NCI-H460 (cell line): ENCODE data around the gene GDPD4. TPM values are rescaled to one million over a fixed set of nuclear protein-coding genes. Genes with fewer than 3 reads are reported as not detected.

Source experiments
- DNase-seq: peaks from one replicate; pipeline ENCODE4 v3.0.0-alpha.2; 2016; ENCODE audit warnings: low read depth; ENCODE audit errors: extremely low read depth
- total RNA-seq: library from RNA; depleted of rRNA; stranded (reverse); fragments of >200 nt; shearing (Covaris generic); gene quantifications from 2 replicates; pipeline ENCODE4 v1.2.3, GENCODE V29; 2014

The GDPD4 gene
- total RNA-seq, 1 experiment from 2014 or later = not detected

DNA sequence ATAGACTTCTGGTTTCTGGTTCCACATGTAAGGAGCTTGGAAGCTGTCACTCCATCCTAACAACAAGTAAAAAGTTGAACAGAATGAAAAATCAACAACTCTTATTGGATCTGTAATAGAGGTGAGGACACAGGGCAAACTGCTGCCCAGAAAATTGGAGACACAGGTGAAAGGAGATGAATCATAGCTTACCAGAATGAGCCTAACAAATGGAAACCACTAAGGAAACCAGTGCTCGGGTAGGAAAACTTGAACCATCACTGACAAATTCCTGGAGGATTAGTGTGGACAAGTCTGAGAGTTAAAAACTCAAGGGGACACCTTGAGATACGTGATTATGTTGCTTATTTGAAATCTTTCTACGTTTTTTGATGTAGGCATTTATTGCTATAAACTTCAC lies 52.1 kb downstream of the GDPD4 start:
- no peak for DNase-seq

DNA sequence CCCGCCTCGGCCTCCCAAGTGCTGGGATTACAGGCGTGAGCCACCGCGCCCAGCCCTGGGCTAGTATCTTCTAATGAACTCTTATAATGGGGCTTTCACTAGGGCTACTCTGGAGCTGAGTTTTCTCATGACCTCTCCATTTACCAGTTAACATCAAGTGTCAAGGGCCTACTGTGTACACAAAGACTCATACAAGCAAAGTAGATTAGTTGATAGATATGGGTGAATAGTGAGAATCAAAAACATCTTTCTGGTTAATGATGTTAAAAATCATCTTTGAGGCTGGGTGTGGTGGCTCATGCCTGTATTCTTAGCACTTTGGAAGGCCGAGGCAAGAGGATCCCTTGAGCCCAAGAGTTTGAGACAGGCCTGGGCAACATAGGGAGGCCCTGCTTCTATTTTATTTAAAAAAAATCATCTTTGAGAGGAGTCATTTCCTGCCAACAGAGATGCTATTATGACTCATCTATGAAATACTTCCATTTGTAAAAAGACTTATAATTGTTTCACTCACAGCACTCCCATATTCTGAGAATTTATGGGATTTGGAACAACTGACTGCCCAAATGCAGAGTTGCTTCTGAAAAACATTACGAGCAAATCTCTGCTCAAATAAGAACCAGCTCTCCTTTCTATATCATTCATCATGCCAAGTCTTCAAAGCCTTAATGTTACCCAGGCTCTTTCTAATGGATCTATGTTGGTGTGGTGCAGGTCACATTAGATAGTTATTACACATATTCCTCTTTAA lies 57.0 kb downstream of the GDPD4 start:
- no peak for DNase-seq

DNA sequence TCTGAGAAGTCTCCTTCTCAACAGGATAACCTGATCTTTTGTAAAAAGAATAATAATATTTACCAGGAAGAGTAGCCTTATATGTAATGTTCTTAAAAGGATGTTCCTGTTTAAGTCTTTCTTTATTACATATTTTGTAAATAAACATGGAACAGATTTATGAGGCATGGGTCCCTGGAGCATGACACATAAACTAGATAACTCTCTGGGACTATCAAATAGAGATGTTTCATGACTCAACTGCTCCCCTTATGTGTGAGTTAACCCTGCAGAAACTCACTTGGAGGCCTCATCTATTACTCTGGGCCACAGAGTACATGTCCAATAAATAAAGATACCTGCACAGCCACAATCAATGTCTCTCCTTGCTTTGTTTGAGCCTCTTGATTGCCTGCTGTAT lies 64.6 kb downstream of the GDPD4 start:
- no peak for DNase-seq

DNA sequence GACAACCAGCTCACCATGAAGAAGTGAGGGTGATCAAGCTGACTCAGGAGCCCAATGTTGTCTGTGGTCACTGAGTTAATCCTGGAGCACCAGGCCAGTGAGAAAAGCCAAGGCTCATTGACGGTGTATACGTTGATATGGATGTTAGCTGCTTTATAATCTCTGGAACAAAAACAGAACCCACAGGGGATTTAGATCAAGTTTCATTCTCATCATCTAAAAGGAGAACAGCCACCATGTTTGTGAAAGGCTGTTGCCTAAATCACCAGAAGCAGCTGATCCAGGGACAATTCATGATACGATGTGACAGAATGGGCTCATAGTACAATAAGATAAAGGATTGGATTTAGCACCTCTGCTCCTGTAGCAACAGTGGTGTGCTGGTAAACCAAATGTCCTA lies 68.5 kb downstream of the GDPD4 start:
- DNase-seq = no peak

DNA sequence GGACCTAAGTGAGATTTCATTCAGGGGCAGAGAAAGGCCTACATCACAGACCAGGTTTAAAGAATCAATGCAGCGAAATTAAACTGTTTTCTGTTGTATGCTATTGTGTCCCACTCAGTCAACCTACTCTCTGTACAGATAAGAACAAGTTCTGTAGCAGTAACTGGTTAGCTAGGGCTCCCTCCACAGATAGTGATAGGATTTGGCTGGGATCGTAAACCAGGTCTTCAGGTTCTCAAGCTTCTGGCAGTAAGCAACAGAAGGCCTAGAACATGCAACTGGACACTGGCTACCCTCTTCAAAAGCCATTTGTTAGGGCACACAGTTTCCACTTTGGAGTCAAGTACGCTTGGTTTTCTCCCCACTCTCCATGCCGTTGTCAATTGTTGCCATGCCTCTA lies 69.2 kb downstream of the GDPD4 start:
- DNase-seq = no peak

DNA sequence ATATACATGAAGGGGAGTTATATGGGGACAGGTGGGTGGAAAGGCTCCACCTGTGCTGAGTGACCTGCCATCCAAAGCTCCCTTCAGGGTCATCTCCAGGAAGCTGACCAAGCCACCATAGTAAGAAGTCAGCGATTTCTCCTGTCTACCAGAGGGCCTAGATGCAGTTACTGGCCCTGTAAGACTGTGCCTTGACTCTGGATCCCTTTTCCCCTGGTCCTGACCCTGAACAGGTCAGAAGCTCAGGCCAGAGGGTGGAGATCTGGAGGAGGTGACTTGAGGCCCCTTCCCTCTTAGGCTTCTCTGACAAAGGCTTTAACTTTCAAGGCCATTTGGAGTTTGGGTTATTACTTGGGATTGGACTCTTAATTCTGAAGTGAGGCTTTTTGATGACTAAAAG lies 69.7 kb downstream of the GDPD4 start:
- no peak for DNase-seq

DNA sequence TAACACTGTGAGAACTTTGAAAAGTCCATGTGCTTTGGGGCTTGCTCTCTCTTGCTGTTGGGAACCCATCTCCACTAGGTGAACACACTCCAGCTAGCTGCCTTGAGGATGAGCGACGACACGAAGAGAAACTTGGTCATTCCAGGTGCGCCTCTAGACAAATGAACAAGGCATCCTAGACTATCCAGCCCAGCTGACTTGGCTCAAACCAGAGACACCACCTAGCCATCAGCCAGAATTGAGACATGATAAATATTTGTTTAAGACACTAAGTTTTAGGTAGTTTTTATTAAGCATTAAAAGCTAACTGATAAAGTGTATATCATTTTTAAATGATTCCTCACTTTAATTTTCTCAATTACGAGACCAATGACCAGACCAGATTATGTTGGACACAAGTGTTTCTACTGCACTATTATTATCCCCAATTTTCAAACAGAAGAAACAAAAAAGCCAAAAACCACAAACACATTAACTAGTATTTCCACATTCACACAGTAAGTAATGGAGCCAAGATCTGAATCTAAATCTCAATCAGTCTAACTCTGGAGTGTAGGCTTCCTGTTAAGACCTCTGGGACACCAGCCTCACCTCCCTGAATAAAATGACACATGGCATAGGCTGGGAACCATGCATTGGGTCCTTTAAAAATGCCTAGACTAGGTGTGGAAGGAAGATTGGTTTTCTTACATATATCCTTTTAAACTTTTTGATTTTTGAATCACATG lies 70.4 kb downstream of the GDPD4 start:
- DNase-seq = no peak

DNA sequence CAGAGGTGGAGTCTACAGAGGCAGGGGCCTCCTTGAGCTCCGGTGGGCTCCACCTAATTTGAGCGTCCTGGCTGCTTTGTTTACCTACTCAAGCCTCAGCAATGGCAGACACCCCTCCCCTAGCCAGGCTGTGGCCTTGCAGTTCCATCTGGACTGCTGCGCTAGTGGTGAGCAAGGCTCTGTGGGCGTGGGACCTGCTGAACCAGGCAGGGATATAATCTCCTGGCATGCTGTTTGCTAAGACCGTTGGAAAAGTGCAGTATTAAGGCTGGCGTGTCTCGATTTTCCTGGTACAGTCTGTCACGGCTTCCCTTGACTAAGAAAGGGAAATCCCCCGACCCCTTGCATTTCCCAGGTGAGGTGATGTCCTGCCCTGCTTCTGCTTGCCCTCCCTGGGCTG lies 77.7 kb downstream of the GDPD4 start:
- no peak for DNase-seq

DNA sequence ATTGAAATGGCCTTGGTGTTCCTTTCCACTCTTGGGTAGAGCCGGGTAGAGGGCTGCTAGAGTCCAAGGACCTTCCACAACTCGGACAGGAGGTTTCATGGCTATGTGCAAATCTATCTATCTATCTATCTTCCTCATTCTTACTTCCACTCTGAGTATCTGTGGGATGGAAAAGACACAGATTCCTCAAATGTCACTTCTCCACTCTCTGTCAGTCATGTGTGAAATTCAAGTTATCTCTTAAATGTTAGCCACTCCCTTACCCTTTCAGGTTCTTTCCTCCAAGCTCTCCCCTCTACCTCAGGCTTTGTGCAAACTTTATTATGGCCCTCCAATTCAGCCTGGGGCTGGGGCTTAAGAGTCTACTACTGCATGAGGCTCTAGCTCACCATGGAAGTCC lies 84.3 kb downstream of the GDPD4 start:
- no peak for DNase-seq

DNA sequence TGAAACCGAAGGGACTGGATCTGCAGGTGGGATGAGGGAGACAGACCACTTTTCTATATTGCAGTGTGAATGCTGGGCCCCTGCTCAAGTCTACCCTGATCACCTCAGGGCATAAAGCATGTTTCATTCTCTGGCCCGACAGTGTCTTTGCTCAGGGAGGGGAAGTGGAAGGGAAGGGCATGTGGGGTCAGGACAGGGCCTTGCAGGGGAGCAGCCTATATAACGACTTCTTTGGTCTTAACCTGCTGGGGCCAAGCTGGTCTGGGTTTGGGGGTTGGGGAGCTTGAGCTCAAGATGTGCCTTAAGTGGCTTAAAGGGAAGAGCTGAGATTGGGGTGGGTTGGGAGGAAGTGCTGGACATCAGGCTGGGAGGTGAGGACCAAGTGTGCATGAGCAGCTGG lies 86.4 kb downstream of the GDPD4 start:
- DNase-seq = no peak

DNA sequence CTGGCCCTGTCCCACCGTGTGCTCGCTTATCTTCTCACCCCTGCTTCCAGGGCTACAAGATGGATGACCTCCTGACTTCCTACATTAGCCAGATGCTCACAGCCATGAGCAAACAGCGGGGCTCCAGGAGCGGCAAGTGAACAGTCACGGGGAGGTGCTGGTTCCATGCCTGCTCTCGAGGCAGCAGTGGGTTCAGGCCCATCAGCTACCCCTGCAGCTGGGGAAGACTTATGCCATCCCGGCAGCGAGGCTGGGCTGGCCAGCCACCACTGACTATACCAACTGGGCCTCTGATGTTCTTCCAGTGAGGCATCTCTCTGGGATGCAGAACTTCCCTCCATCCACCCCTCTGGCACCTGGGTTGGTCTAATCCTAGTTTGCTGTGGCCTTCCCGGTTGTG lies 86.9 kb downstream of the GDPD4 start:
- DNase-seq = no peak

DNA sequence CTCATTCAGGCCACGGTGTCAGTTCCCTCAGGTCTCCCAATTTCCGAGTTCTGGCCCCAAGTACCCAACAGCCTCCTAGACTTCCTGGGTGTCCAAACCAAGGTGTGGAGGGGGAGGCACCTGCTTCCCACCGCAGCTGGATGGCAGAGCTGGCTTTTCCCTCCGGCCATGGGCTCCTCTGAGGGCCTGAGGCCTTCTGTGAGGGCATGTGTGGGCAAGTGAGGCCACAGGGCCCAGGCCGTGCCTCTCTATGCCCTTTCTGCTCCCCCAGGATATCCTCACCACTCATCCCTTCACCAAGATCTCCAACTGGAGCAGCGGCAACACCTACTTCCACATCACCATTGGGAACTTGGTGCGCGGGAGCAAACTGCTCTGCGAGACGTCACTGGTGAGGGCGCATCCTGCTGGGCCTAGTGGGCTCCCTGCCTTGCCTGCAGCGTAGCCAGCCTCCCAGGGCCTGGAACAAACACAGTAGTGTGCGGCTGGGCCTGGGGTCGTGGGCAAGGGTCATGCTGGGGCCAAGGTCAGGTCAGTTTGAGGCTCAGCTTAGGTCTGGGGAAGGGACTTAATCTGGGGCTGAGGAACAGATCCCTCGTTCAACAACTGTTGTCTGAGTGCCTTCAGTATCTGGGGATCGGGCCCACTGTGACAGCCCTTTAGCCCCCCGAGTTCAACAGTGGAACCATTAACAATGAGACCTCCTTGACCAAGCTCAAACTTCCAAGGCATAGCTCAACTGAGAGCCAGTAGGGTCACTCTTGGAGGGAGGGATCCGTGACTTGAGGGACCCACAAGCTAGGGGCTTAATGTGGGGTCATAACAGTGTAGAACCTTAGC lies 87.7 kb downstream of the GDPD4 start:
- DNase-seq = no peak

DNA sequence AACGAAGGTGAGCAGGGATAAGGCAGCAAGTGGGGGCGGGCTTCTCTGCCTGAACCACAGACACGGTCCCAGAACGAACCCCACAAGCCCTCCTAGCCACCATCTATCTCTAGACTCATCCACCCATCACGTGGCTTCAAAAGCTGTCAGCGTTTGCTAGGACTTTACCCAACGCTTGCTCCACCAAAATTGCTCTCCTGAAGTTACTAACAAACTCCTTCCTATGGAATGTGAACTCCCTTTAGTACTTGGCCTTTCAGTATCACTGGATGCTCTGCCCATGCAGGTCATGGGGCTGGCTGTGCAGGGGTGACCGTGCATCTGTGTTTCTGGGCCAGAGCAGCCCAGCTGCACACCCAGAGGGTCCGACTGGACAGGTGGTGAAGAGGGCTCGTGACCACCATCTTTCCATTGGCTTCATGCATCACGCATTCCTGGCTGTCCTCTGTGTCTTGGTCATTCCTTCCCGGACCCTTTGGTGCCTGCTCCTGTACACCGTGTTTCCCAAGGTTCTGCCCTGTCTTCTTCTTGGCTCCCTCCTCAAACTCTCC lies 88.4 kb downstream of the GDPD4 start:
- DNase-seq = no peak

DNA sequence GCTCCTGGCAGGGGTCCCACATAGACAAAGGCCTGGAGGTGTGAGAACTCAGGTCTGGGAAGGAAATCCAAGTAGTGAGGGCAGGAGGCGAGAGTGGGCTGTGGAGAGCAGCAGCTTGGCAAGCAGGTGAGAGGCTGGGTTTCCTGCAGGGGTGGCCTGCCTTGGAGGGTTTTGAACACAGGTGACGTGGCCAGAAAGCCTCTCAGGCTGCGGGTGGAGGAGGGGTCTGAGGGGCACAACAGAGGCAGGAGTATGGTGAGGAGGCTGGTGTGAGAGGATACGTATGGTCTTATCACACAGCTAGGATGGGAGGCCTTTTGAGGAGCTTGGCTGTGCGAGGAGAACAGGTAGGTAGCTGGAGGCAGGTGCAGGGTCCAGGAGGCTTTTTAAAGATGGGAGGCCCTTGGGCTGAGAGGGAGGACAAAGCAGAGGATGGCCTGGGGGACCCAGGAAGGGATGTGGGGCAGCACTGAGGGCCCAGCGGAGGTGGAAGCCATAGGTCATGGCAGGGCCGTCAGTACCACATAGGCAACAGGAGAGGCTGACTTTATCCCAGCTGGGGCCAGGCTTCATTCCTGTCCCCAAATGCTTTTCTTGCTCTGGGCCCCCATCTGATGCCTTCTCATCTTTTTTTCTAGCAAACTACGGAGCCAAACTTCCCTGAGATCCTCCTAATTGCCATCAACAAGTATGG lies 89.0 kb downstream of the GDPD4 start:
- DNase-seq = no peak

DNA sequence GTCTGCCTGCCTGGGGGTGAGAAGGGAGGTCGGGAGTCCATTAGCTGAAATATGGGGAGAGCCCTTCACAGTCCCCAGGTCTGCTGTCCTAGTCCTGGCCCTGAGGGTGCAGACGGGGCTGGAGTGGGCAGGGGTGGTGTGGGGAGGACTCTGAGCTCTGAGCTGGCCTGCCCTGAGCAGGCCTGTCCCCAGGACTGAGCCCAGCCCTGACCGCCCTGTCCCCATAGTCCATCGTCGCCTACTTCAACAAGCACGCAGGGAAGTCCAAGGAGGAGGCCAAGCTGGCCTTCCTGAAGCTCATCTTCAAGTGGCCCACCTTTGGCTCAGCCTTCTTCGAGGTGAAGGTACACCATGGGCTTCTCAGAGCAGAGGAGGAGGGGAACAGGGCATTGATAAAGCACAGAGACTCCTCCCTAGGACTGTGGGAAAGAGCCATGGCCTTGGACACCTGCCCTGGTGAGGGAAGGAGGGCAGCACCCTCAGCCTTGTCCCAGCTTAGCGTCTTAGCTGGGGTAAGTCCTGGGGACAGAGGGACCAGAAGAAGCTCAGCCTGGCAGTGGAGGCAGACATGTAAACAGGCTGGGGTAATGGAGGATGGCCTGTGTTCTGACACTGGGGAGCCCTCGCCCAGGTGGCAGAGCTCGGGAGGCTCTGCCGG lies 89.8 kb downstream of the GDPD4 start:
- DNase-seq = no peak

DNA sequence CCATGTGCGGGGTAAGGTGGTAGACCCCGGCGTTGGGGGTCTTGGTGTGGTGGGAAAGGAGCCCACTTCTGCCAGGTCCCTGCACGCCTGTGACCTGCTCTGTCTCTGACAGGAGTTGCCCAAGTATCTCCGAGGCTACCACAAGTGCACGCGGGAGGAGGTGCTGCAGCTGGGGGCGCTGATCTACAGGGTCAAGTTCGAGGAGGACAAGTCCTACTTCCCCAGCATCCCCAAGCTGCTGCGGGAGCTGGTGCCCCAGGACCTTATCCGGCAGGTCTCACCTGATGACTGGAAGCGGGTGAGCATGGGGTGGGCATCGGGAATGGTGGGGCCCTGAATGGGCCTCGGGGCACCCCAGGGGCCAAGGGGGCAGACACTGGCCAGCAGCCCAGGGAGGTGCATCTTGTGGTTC lies 90.4 kb downstream of the GDPD4 start:
- DNase-seq = no peak

DNA sequence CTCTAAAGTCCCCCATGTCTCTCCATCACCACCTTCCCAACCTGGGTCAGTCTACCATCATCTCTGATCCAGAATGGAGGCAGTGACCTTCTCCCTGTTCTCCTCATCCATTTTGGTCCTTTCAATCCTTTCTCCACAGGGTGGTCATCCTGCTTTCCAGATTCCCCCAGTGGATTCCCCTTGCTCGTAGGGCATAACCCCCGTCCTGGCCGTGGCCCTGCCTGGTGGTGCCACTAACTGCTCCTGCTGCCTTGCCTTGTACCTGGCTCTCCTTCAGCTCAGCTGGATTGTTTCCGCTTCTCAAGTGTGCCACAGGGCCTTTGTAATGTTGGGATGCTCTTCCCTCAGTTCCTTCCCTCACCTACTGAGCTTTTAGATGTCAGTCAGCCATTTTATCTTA lies 91.8 kb downstream of the GDPD4 start:
- DNase-seq = no peak

DNA sequence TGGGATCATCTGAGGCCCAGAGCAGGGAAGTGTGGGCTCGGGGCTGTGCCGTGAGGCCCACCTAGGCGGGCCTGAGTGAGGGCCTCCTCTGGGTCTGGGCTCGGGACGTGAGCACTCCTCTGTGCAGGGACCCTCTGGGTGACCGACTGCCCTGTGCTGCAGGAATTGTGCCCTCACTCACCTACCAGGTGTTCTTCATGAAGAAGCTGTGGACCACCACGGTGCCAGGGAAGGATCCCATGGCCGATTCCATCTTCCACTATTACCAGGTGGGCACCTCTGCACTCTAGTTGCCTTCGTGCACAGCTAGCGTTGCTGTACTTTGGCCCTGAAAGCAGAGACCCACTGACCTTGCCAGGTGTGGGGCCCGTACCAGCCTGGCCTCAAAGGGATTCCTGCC lies 93.0 kb downstream of the GDPD4 start:
- no peak for DNase-seq

DNA sequence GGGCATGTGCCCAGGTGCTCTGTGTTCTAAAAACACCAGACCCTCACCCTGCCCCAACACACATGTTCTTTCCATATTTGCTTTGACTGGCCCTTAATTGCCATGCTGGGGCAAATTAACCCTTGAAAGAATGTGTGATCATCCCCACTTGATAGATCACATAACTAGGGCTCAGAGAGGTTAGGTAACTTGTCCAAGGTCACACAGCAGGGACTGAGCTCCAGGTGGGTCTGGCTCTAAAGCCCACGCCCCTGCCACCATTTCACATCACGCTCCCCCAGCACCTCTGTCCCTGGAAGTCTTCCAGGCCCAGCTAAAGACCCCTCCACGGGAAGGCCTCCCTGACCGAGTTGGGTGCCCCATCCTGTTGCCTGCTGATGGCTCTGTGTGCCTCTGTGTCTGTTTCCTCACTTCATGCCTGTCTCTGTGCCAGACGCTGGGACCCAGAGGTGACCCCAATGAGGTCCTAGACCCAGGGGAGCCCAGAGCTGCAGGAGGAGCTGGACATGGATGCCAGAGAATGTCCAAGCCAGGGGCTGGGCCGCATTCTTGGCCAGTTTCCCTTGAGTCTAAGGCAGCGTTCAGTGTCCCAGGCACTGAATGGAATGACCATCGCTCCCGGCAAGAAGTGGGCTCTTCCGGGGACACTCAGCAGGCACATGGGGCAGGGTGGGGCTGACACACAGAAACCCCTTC lies 93.7 kb downstream of the GDPD4 start:
- no peak for DNase-seq
